ES-I3 (cell line): ENCODE measurements around the gene ZBTB16.

Source experiments
- H3K36me3 ChIP-seq: 2 replicates; pipeline ENCODE4 v1.6.1; 2013; ENCODE audit warnings: mild to moderate bottlenecking, low read length, control low read depth, moderate library complexity; ENCODE audit not compliant: insufficient read depth
- H3K4me1 ChIP-seq: 2 replicates; pipeline ENCODE4 v1.6.1; 2013; ENCODE audit warnings: mild to moderate bottlenecking, control low read depth, low read length; ENCODE audit not compliant: insufficient read depth
- H3K9ac ChIP-seq: 2 replicates; pipeline ENCODE4 v1.6.1; 2013; ENCODE audit warnings: low read depth, mild to moderate bottlenecking, low read length, moderate library complexity
- H3K9me3 ChIP-seq: 2 replicates; pipeline ENCODE4 v1.6.1; 2013; ENCODE audit warnings: mild to moderate bottlenecking, low read length, moderate library complexity; ENCODE audit not compliant: control insufficient read depth, insufficient read depth

Gene ZBTB16

DNA sequence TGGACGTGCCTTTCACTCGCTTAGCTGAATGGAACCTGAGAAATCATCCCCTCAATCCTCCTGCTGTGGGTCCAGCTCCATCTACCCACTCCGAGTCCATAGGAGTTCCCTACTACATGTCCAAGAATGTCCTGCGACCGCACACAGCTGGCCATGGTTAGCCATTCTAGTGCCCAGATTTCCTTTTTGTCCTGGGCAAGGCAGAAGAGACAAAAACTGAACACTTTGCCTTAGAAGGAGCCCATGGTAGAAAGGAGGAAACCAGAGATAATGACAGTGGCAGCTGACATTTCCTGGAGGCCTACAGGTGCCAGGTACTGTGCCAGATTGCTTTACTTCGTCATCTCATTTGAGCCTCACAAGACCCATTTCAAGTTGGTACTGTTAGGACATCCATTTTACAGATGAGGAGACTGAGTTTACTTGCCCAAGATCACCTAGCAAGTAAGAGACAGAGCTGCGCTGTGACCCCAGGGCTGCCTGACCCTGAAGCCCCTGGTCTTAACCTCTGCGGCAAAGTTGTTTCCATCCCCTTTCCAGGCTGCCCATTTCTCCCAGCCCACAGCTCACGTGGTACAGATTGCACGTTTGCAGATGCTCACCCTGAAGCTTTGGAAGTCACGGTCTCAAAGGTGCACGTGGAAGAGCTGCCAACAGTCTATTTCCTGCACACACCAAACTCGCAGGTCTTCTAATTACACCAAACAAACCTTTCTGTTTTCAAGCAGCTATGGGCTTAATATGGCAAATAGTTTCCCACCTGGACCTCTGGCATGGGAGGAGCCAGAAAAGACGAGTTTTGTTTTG, 112.7 kb downstream of the ZBTB16 start:
- Histone ChIP-seq H3K36me3 (no peaks in the 10 kb centered on the region), H3K9ac (no peak overlapping the region), H3K9me3 (no peaks in the 10 kb centered on the region), H3K4me1 (peaks cover 3% of the 10 kb centered on the region; the same call in 1 of the 2 replicates)

DNA sequence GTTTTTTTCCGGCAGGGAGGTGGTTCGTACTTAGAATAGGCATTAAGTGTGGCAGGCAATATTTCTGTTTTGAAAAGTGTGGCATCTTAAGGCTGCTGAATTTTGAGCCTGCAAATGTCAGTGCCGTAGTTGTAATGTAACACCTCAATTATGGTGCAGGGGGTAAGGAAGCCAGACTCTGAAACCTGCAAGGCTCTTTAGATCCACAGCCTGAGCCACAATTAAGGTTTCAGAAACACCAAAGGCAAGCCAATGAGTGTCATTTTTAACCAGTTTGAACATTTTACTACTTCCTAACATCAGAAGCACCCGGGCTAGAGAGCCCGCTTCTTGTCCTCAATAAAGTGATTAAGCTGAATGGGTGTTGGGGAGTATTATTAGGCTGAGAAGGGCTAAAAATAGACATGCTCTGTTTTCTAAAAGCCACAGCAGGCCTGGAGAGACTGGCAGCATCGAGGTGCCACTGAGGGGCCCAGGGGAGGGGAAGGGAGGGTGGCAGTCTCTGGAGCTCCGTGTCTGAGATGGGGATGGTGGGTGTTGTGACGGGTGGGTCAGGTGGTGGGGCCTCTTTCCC, 113.4 kb downstream of the ZBTB16 start:
- Histone ChIP-seq H3K9me3 (no peaks in the 10 kb centered on the region), H3K36me3 (no peaks in the 10 kb centered on the region), H3K9ac (no peak overlapping the region), H3K4me1 (no peaks in the 10 kb centered on the region; the same call in 1 of the 2 replicates)

DNA sequence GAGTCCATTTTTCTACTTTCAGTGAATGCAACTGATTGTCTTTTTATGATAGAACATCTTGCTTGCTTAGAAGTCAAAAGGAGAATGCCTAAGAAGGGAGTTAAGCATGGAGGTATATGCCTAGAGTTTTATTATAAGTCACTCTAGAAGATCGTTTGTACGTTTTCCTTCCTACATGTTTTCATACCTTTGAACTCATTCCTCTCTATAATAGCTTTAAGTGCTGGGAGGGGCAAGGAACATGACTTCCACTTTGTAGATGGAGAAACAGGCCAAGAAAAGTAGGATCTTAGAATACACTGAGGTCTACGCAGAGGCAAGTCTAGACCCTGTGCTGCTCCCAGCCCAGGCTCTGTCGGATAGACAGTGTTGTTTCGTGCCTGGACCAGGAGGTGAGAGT, 114.3 kb downstream of the ZBTB16 start:
- Histone ChIP-seq H3K9ac (no peak overlapping the region), H3K36me3 (no peaks in the 10 kb centered on the region), H3K9me3 (no peaks in the 10 kb centered on the region), H3K4me1 (no peaks in the 10 kb centered on the region)

DNA sequence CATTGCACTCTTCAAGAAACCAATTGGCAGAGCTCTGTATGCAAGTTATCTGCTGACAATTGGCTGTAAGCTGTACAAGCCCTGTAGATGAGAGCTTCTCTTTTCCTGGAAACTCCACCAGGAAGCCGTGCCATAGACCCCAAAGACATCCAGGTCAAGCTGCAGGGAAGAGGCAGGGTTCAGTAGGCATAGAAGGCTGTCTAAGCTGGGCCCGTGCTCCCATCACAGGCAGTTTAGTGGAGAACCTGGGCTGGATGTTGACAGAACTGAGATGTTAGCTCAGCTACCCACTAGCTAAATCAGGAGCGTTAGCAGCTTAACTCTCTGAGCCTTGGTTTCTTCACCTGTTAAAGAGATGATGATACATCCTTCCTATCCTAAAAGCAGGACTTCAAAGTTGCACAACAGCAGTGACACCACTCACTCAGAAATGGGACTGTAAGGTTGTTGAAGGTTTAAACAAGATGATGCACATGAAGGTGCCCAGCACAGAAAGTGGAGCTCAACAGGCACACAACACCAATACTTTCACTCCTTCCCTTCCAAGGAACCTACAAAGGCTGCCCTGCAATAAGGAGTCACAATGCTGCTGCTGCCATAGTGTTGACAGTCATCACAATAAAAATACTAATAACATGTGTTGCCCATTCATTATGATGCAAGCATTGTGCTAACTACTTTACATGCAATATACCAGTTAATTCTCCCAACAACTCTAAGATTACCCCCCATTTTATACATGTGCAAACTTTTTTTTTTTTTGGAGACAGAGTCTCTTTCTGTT, 115.4 kb downstream of the ZBTB16 start:
- no peak overlapping the region for H3K9ac ChIP-seq
- 0 out of 2 replicates have a peak, but pooled peaks cover 2% of the 10 kb centered on the region for H3K4me1 ChIP-seq
- no peaks in the 10 kb centered on the region for H3K36me3 ChIP-seq
- H3K9me3 ChIP-seq = no peaks in the 10 kb centered on the region

DNA sequence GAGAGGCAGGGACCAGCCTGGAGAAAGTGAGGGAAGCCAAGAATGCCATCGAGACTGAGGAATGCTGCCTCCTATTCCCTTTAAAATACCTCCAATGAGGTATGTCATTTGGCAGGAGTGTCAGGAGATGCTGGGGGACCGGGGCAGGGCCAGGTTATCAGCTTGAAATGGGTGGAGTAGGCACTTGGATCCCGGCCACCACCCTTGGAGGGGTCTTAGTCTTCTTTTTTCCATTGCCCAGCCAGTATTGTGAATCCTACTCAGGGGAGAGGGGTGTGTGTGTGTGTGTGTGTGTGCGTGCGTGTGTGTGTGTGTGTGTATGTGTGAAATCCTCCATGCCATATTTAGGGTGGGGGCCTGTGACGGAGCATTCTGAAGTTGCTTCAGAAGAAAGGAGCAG, 116.2 kb downstream of the ZBTB16 start:
- Histone ChIP-seq H3K9ac (no peak overlapping the region), H3K4me1 (0 out of 2 replicates have a peak, but pooled peaks cover 6% of the 10 kb centered on the region), H3K36me3 (no peaks in the 10 kb centered on the region), H3K9me3 (no peaks in the 10 kb centered on the region)

DNA sequence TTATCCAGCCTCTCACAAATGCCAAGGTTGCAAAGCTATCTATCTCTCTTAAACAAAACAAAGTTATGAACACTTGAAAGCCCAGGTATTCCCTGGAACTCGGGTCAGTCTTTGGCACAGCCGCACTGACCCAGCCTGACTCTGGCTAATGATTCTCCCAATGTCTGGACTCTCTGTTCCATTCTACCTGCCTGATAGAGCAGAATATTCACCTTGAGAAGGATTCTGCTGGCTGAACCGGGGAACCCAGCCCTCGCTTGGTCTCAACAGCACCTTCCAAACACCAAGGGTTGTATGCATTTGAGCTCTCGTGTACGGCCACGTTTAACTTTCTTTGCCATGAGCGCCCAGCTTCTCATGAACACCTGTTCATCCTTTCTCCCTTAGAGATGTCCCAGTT, 116.8 kb downstream of the ZBTB16 start:
- Histone ChIP-seq H3K4me1 (0 out of 2 replicates have a peak, but pooled peaks cover 6% of the 10 kb centered on the region), H3K9ac (no peak overlapping the region), H3K9me3 (no peaks in the 10 kb centered on the region), H3K36me3 (no peaks in the 10 kb centered on the region)

DNA sequence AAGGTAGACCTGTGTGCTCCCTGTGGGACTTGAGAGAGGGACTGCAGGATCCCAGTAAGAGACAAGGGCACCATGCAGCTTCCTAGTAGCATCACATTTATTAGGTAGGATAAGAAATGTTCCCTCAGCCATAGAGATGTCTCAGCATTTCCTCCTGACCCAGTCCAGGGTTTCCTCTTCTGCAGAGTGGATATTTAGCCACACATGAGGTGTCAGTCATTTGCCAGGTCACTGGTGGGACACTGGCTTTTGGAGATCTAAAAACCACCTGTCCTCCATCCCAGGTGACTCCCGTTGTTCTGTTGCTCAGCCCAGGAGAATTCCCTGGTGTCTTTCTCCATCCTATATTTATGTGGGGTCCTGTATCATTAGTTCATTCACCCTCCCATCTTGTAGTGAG, 119.1 kb downstream of the ZBTB16 start:
- Histone ChIP-seq H3K36me3 (no peaks in the 10 kb centered on the region), H3K9me3 (no peaks in the 10 kb centered on the region), H3K9ac (no peak overlapping the region), H3K4me1 (0 out of 2 replicates have a peak, but pooled peaks cover 6% of the 10 kb centered on the region)

DNA sequence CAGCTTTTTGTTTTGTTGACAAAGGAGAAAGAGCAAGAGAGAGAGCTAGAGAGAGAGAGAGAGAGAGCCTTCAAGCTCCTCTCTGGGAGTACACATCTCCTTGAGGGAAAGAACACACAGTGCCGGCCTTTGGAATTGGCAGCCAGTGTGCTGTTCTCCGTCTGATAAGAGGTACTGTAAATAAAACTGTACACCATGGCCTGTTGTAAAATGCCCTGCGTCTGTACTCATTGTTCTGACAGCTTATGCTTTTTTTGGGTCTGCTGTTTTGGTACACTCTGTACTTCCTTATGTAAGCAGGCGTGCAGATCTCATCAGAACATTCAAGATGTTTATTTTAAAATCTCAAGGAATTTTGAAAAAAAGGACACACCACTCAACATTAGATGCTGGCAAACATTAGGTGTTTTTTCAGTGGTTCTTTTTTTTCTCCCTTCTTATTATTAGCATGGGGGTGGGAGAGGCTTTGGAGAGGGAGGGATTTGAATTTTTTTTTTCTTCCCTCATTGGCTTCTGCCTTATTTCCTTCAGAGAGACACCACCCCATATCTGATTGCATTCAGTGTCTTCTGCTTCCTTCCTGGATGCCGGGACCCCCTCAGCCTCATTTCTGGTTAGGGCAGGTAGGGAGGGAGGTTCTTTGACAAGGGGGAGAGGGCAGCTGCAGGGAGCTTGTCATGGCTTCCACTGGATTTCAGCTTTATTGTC, 119.9 kb downstream of the ZBTB16 start:
- H3K9ac ChIP-seq = no peak overlapping the region
- H3K36me3 ChIP-seq = no peaks in the 10 kb centered on the region
- no peaks in the 10 kb centered on the region for H3K9me3 ChIP-seq
- 0 out of 2 replicates have a peak, but pooled peaks cover 6% of the 10 kb centered on the region for H3K4me1 ChIP-seq

DNA sequence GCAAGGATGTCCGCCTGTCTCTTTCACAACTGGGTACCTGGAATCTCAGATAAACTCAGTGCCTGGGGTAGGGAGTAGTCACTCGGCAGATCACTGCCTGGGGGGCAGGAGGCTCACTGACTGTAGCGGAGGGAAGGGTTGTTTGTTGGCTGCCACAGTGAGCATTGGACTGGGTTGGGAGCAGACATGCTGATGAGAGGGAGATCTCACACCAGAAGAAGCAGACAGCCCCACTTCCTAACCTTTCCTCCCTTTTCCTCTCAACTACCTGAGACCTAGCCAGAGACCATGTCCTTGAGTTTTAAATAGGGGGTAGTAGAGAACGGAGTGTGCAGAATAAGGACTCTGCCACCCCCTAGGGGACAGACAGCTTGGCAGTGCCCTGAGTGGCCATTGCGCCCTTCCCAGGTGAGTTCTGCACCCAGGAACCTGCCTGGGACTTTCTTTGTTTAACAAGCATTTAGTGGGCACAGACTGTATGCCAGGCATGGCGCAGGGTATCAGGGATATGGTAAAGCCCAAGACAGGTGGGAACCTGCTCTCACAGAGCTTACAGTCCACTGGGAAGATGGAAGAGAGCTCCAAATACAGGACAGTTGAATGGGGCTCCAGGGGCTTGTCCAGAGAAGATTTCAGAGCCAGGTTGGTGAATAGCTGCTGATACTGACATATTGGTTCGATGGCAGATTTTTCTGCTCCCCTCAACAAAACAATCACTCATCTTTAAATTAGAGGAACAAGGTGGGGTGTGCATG, 121.0 kb downstream of the ZBTB16 start:
- no peak overlapping the region for H3K9ac ChIP-seq
- 0 out of 2 replicates have a peak, but pooled peaks cover 6% of the 10 kb centered on the region for H3K4me1 ChIP-seq
- no peaks in the 10 kb centered on the region for H3K9me3 ChIP-seq
- no peaks in the 10 kb centered on the region for H3K36me3 ChIP-seq

DNA sequence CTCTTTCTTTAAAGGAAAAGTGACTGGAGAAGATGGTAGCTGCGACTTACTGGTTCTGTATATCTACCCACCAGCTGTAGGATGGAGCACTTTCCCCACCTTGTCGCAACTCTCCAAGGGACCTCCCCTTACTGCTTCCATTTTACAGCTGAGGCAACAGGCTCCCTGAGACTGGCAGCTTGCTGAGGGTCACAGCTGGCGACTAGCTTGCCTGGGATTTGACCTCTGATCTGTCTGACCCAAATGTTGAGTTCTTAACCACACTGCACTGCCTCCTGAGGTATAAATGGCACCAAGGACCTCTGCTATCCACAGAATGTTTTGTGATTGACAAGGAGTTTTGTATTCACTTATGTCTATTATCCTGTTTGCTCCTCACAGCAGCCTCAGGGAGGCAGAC, 121.7 kb downstream of the ZBTB16 start:
- Histone ChIP-seq H3K4me1 (0 out of 2 replicates have a peak, but pooled peaks cover 6% of the 10 kb centered on the region), H3K9ac (no peak overlapping the region), H3K9me3 (no peaks in the 10 kb centered on the region), H3K36me3 (no peaks in the 10 kb centered on the region)

DNA sequence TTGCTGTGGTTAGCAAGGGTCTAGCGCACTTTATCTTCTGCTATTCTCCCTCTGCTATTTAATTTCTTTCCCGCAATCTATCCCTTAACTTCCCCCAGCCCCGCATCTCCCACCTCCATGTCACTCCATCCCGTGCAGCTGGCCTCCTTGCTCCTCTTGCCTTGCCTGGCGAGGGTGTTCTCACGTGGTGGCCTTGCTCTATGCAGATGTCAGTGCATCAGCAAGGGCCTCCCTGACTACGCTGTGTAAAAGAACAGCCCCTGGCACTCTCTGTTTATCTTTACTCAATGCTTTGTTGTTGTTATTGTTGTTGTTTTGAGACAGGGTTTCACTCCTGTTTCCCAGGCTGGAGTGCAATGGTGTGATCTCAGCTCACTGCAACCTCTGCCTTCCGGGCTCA, 122.2 kb downstream of the ZBTB16 start:
- no peaks in the 10 kb centered on the region for H3K36me3 ChIP-seq
- H3K9me3 ChIP-seq = no peaks in the 10 kb centered on the region
- 0 out of 2 replicates have a peak, but pooled peaks cover 6% of the 10 kb centered on the region for H3K4me1 ChIP-seq
- H3K9ac ChIP-seq = no peak overlapping the region

DNA sequence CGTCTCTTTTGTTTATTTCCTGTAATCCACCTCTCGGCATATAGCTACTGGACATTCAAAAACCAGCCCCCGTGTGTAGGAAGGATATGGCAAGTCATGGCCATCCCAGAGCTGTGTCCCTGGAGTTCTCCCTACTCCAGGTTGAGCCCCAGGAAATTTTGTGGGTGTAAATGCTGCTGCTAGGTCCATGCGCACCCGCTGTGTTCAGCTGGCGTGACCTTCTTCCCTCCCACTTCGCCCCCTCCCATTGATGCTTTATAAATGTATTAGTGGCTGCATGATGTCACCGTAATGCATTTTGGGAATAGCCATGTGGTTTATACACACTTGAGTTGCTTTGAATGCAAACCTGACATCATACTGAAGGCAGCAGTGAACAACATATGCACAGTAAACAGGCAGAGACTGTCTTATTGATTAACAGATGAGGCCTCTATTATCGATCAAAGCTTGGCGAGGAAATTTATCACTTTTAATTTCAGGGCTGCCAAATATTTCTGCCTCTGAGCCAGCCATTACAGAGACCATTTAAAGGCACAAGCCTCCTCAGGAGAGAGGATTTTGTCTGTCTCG, 123.0 kb downstream of the ZBTB16 start:
- 0 out of 2 replicates have a peak, but pooled peaks cover 6% of the 10 kb centered on the region for H3K4me1 ChIP-seq
- no peaks in the 10 kb centered on the region for H3K36me3 ChIP-seq
- H3K9ac ChIP-seq = no peak overlapping the region
- no peaks in the 10 kb centered on the region for H3K9me3 ChIP-seq

DNA sequence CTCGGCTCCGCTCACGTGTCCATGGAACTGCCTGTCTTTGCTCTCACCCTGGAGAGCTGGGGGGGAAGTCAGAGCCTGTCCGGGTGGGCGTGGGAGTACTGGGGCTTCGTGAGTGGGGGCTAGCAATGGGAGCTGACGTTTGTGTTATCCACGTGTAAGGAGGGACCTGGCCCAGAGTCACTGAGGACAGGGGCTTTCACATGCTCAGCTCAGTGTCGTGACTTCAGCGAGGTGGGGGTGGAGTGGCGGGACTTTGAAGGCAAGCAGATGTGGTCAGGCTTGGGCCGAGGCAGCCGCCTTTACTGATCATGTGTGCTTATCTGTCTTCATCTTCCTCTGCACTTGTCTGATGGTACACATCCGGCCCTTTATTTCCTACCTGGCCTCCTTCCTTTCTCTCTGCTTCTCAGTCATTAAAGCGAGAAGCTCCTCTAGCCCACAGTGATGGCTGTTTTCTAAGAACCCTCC, 123.6 kb downstream of the ZBTB16 start:
- no peak overlapping the region for H3K9ac ChIP-seq
- H3K4me1 ChIP-seq = 0 out of 2 replicates have a peak, but pooled peaks cover 6% of the 10 kb centered on the region

More for the DNA sequence above, 123.6 kb downstream of the ZBTB16 start:
- no peaks in the 10 kb centered on the region for H3K9me3 ChIP-seq
- H3K36me3 ChIP-seq = no peaks in the 10 kb centered on the region
